H9 (cell line): Measurements from ENCODE around the gene GPD2. TPM values are rescaled to one million over a fixed set of nuclear protein-coding genes. Genes with fewer than 3 reads are reported as not detected.
A peak's percentile ranks its signal among the peaks of the same experiment; 100 is the strongest.

Experiments
- DNase-seq: peaks from one replicate; pipeline ENCODE4 v3.0.0-alpha.2; 2017
- H2AFZ ChIP-seq: one replicate; pipeline ENCODE4 v1.6.1; 2013; ENCODE audit warnings: mild to moderate bottlenecking, low read length, control low read depth, moderate library complexity
- H2AK5ac ChIP-seq: 2 replicates; pipeline ENCODE4 v1.6.1; 2013; ENCODE audit warnings: low read length, control low read depth, mixed read lengths; ENCODE audit not compliant: insufficient read length
- H2BK120ac ChIP-seq: one replicate; pipeline ENCODE4 v1.6.1; 2013; ENCODE audit warnings: low read depth, mild to moderate bottlenecking, low read length, control low read depth, inconsistent platforms; ENCODE audit not compliant: poor library complexity, severe bottlenecking
- H2BK12ac ChIP-seq: 2 replicates; pipeline ENCODE4 v1.6.1; 2013; ENCODE audit warnings: low read length, control low read depth, mixed read lengths, low read depth; ENCODE audit not compliant: insufficient read length
- H2BK15ac ChIP-seq: 2 replicates; pipeline ENCODE4 v1.6.1; 2013; ENCODE audit warnings: low read depth, low read length, control low read depth
- H2BK20ac ChIP-seq: one replicate; pipeline ENCODE4 v1.6.1; 2013; ENCODE audit warnings: low read depth, mild to moderate bottlenecking, low read length, control low read depth, inconsistent platforms; ENCODE audit not compliant: poor library complexity, severe bottlenecking
- H2BK5ac ChIP-seq: 2 replicates; pipeline ENCODE4 v1.6.1; 2013; ENCODE audit warnings: low read length, control low read depth, mixed read lengths; ENCODE audit not compliant: insufficient read length
- H3K14ac ChIP-seq: 2 replicates; pipeline ENCODE4 v1.6.1; 2013; ENCODE audit warnings: low read length, control low read depth; ENCODE audit not compliant: insufficient read depth
- H3K18ac ChIP-seq: 2 replicates; pipeline ENCODE4 v1.6.1; 2013; ENCODE audit warnings: low read depth, mild to moderate bottlenecking, mixed read lengths, low read length, control low read depth; ENCODE audit not compliant: insufficient read length
- H3K23ac ChIP-seq: 2 replicates; pipeline ENCODE4 v1.6.1; 2013; ENCODE audit warnings: low read length, control low read depth, mixed read lengths, low read depth; ENCODE audit not compliant: insufficient read length
- H3K23me2 ChIP-seq: 2 replicates; pipeline ENCODE4 v1.6.1; 2013; ENCODE audit warnings: low read depth, mild to moderate bottlenecking, mixed read lengths, low read length, control low read depth; ENCODE audit not compliant: insufficient read length, poor library complexity, severe bottlenecking
- H3K27ac ChIP-seq: 2 replicates; pipeline ENCODE4 v1.5.1; 2013; ENCODE audit warnings: low read length, control low read depth, mixed read lengths, low read depth; ENCODE audit not compliant: insufficient read length
- H3K27me3 ChIP-seq: 2 replicates; pipeline ENCODE4 v1.6.1; 2013; ENCODE audit warnings: low read length, control low read depth, inconsistent platforms; ENCODE audit not compliant: insufficient read depth
- H3K4ac ChIP-seq: 2 replicates; pipeline ENCODE4 v1.6.1; 2013; ENCODE audit warnings: low read depth, mild to moderate bottlenecking, control low read depth, inconsistent platforms, low read length, moderate library complexity
- H3K4me1 ChIP-seq: 2 replicates; pipeline ENCODE4 v1.6.1; 2013; ENCODE audit warnings: low read length, control low read depth, inconsistent platforms; ENCODE audit not compliant: insufficient read depth
- H3K4me2 ChIP-seq: 2 replicates; pipeline ENCODE4 v1.6.1; 2013; ENCODE audit warnings: low read length, control low read depth, mixed read lengths; ENCODE audit not compliant: insufficient read length, insufficient read depth
- H3K56ac ChIP-seq: 2 replicates; pipeline ENCODE4 v1.6.1; 2013; ENCODE audit warnings: low read depth, mild to moderate bottlenecking, mixed read lengths, low read length, control low read depth; ENCODE audit not compliant: insufficient read length
- H3K79me1 ChIP-seq: 2 replicates; pipeline ENCODE4 v1.6.1; 2013; ENCODE audit warnings: low read depth, mild to moderate bottlenecking, moderate library complexity, low read length, control low read depth, inconsistent platforms; ENCODE audit not compliant: insufficient read depth, poor library complexity, severe bottlenecking
- H3K79me2 ChIP-seq: 2 replicates; pipeline ENCODE4 v1.6.1; 2013; ENCODE audit warnings: low read length, control low read depth, inconsistent platforms; ENCODE audit not compliant: insufficient read depth
- H3K9ac ChIP-seq: 2 replicates; pipeline ENCODE4 v1.6.1; 2013; ENCODE audit warnings: low read length, control low read depth, mixed read lengths; ENCODE audit not compliant: insufficient read length; ENCODE audit errors: extremely low read depth
- H3K9me3 ChIP-seq: one replicate; pipeline ENCODE4 v1.6.1; 2013; ENCODE audit warnings: low read depth, low read length, inconsistent platforms; ENCODE audit not compliant: control insufficient read depth
- H3T11ph ChIP-seq: one replicate; pipeline ENCODE4 v1.6.1; 2013; ENCODE audit warnings: mild to moderate bottlenecking, low read length, control low read depth, inconsistent platforms
- H4K20me1 ChIP-seq: one replicate; pipeline ENCODE4 v1.6.1; 2013; ENCODE audit not compliant: control insufficient read depth, insufficient read length, insufficient read depth
- H4K5ac ChIP-seq: 2 replicates; pipeline ENCODE4 v1.6.1; 2013; ENCODE audit warnings: low read depth, mild to moderate bottlenecking, mixed read lengths, low read length, control low read depth; ENCODE audit not compliant: insufficient read length
- H4K8ac ChIP-seq: replicated peaks from 2 replicates; pipeline ENCODE4 v1.6.1; 2013; ENCODE audit warnings: low read length, control low read depth, mixed read lengths, low read depth; ENCODE audit not compliant: insufficient read length
- H4K91ac ChIP-seq: 2 replicates; pipeline ENCODE4 v1.6.1; 2013; ENCODE audit warnings: low read depth, mild to moderate bottlenecking, moderate library complexity, mixed read lengths, low read length, control low read depth; ENCODE audit not compliant: insufficient read length
- H3K27ac Mint-ChIP-seq, 3 experiments: 2 replicates in 2 of 3; 3 replicates in 1 of 3; pipeline ENCODE4 v1.8.0; 2020 to 2021; ENCODE audit warnings: mixed read lengths in 3 of 3, mild to moderate bottlenecking in 1 of 3, moderate library complexity in 1 of 3
- H3K27me3 Mint-ChIP-seq: 2 replicates; pipeline ENCODE4 v1.8.0; 2021; ENCODE audit warnings: low read depth, mild to moderate bottlenecking, moderate library complexity, mixed read lengths
- H3K36me3 Mint-ChIP-seq, 3 experiments: 2 replicates in 2 of 3; 3 replicates in 1 of 3; pipeline ENCODE4 v1.8.0; 2020 to 2021; ENCODE audit warnings: low read depth in 3 of 3, mixed read lengths in 3 of 3; ENCODE audit not compliant: insufficient read depth in 1 of 3
- H3K4me1 Mint-ChIP-seq, 2 experiments: 2 replicates each; pipeline ENCODE4 v1.8.0; 2020; ENCODE audit warnings: mixed read lengths in 2 of 2
- H3K4me3 Mint-ChIP-seq, 2 experiments: 2 replicates in 1 of 2; 3 replicates in 1 of 2; pipeline ENCODE4 v1.8.0; 2020 to 2021; ENCODE audit warnings: mild to moderate bottlenecking in 2 of 2, mixed read lengths in 2 of 2, moderate library complexity in 1 of 2
- H3K9me3 Mint-ChIP-seq, 2 experiments: 2 replicates in 1 of 2; 3 replicates in 1 of 2; pipeline ENCODE4 v1.8.0; 2020; ENCODE audit warnings: mild to moderate bottlenecking in 2 of 2, mixed read lengths in 2 of 2, moderate library complexity in 1 of 2
- WGBS: extraction: QIAGEN DNeasy Blood & Tissue Kit; methylation state at CpG from one replicate; pipeline ENCODE4 v1.1.7; 2013; ENCODE audit warnings: missing lambda C conversion rate, low lambda C conversion rate, mixed read lengths; ENCODE audit not compliant: insufficient read length; ENCODE audit errors: extremely low coverage; 5-methylcytosine and 5-hydroxymethylcytosine counted together
- total RNA-seq: library from RNA; stranded (reverse); gene quantifications from 2 replicates; pipeline ENCODE4 v1.2.1, GENCODE V29; 2021
- TF ChIP-seq, protein P1 (sequence below): fragments of 200-600 bp; sonication (generic); conservative IDR thresholded peaks from 3 replicates; pipeline ENCODE4 v1.8.0; 2021; ENCODE audit warnings: antibody characterized with exemption, mild to moderate bottlenecking

Gene GPD2
- total RNA-seq, 1 experiment from 2014 or later = 46.0 TPM

DNA sequence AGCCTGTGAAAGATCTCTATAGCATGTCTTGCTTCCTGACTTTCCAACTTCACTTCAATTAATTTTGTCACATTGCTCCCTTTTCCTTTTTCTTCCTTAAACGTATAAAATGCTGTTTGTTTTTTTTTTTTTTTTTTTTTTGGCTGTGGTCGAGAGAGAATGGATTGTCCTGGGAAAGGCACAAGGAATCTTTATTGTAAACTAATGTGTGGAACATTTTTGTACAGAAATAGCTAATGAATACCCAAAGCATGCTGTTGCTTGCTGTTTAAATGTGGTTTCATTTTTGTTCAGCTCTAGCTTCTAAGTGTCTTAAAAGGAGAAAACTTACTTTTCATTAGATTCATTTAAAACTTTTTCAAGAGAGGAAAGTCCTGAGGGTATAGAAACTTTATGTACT is 105.5 kb downstream of the GPD2 start:
- Histone ChIP-seq H4K8ac (no peak overlapping the region), H3K4me2 (no peak overlapping the region)
- 0 out of 7 replicates have a peak overlapping the region, but pooled peaks of 1 of the 3 experiments have one; percentile 12 for H3K27ac Mint-ChIP-seq

More for the DNA sequence above, 105.5 kb downstream of the GPD2 start:
- Histone ChIP-seq H2BK20ac (no peak overlapping the region), H2BK5ac (no peak overlapping the region), H3K9ac (no peak overlapping the region), H2AK5ac (no peak overlapping the region), H2BK120ac (no peak overlapping the region), H3K27me3 (no peaks in the 10 kb centered on the region), H2BK12ac (no peak overlapping the region), H3K56ac (no peak overlapping the region), H3K79me2 (no peaks in the 10 kb centered on the region), H3K9me3 (no peaks in the 10 kb centered on the region), H4K91ac (no peak overlapping the region), H4K5ac (no peak overlapping the region), H2BK15ac (no peak overlapping the region), H3K18ac (no peak overlapping the region), H3K79me1 (no peaks in the 10 kb centered on the region), H2AFZ (no peak overlapping the region), H3K23ac (no peak overlapping the region), H3K23me2 (no peaks in the 10 kb centered on the region), H3T11ph (no peak overlapping the region), H3K14ac (no peak overlapping the region), H3K4ac (no peak overlapping the region), H4K20me1 (no peaks in the 10 kb centered on the region), H3K4me1 (peaks cover 2% of the 10 kb centered on the region; the same call in 1 of the 2 replicates), H3K27ac (no peak overlapping the region)
- H3K9me3 Mint-ChIP-seq = peaks cover 0 to 3% of the 10 kb centered on the region in 2 experiments; a peak in 2 of 5 replicates
- H3K27me3 Mint-ChIP-seq = no peaks in the 10 kb centered on the region
- peaks cover 0 to 4% (median 0%) of the 10 kb centered on the region in 3 experiments; a peak in 5 of 7 replicates for H3K36me3 Mint-ChIP-seq
- TF ChIP-seq, protein P1, sequence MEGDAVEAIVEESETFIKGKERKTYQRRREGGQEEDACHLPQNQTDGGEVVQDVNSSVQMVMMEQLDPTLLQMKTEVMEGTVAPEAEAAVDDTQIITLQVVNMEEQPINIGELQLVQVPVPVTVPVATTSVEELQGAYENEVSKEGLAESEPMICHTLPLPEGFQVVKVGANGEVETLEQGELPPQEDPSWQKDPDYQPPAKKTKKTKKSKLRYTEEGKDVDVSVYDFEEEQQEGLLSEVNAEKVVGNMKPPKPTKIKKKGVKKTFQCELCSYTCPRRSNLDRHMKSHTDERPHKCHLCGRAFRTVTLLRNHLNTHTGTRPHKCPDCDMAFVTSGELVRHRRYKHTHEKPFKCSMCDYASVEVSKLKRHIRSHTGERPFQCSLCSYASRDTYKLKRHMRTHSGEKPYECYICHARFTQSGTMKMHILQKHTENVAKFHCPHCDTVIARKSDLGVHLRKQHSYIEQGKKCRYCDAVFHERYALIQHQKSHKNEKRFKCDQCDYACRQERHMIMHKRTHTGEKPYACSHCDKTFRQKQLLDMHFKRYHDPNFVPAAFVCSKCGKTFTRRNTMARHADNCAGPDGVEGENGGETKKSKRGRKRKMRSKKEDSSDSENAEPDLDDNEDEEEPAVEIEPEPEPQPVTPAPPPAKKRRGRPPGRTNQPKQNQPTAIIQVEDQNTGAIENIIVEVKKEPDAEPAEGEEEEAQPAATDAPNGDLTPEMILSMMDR = no peak
- DNase-seq = no peak
- WGBS = no CpG with 5 or more reads among the region's 2 CpGs
- H3K4me3 Mint-ChIP-seq = no peak overlapping the region
- H3K4me1 Mint-ChIP-seq = peaks cover 11 to 16% of the 10 kb centered on the region in 2 experiments
